GM12865 (cell line): ENCODE measurements around the gene TMEM178A.

Source experiments
- DNase-seq: peaks from one replicate; pipeline ENCODE4 v3.0.0; 2010; ENCODE audit warnings: low read depth
- H3K4me3 ChIP-seq: 2 replicates; pipeline ENCODE4 v1.5.1; 2011; ENCODE audit warnings: mild to moderate bottlenecking, low read depth, low read length, control low read depth
- CTCF ChIP-seq: IDR thresholded peaks from 2 replicates; pipeline ENCODE4 v1.5.1; 2011; ENCODE audit warnings: low read length, control low read depth, low read depth, inconsistent platforms; ENCODE audit not compliant: insufficient read depth; ENCODE audit errors: missing control alignments

TMEM178A gene

DNA sequence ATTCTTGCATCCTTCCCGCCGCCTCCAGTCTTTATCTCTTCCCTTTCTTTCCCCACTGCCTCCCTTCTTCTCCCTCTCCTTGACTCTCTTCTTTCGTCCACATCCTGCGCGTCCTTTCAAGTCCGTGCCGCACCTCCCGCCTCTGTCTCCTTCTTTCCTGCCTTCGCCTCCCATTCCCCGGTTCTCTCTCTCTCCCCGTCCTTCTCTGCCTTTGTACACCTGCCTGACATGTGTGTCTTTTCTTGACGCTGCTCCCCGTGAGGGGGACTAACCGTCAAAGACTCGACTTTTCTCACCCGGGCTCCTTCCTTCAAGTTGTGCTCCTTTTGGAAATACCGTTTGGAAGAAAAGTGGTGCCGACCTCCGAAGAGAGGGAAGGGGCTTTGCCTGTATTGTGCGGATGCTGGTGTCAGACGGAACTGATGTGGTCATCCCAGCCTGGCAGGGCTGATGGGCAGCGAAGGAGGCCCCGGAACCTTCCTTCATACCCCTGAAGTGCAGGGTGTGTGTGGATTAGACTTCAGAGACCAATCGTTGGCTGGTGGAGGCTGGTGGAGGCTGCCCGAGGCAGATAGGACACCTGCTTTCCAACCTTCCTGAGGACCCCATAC is 879 bp downstream of the TMEM178A start:
- H3K4me3 ChIP-seq, result no peak overlapping the region
- TF ChIP-seq CTCF, result no peak
- DNase-seq, result no peak

- TF ChIP-seq CTCF, result no peak
- H3K4me3 ChIP-seq, result no peak overlapping the region
- DNase-seq, result no peak
Observed at GRCh38 chr2:39667104-39667885, 1.6 kb downstream of the TMEM178A start.

DNA sequence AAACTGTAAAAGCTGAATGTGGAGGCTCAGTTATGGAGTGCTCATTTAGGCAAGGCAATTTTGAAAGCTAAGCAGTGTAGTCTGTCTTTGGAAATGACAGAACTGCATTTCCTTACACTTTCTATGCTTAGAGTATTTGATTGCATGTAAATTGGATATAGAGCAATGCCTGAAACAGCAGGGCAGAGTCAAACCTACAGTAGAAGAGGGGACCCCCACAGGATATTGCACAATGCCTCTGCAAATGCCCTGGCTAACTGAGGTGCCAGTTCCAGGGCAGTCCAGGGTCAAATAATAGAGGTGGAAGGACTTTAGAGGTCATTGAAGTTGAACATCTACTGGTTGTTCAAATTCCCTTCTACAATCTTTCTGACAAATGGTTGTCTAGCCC is 2.2 kb downstream of the TMEM178A start:
- no peak for TF ChIP-seq CTCF
- no peak for DNase-seq
- no peak overlapping the region for H3K4me3 ChIP-seq

DNA sequence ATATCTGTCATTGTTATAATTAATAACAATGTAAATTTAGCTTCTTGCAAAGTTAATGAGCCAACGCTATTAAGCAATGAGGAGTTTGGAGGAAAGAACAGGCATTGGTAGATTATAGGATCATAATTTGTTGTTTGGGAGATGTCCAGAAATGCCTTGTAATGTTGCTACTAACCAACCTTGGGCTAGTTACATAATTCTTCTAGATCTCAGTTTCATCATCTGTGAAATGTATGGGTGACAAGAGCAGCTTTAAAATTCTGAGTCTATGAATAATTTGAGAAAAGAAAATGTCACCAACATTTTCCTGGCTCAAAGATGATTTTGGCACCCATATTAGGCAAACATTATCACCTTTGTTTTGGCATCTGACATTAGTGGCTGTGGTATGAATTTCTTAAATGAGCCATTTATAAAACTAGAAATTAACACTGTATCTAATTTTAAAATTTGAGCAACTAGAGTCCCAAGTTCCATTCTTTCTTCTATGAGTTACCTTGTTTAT is 2.9 kb downstream of the TMEM178A start:
- no peak overlapping the region for H3K4me3 ChIP-seq
- no peak for TF ChIP-seq CTCF

GRCh38 chr2:39671604-39672003 is 5.9 kb downstream of the TMEM178A start:
- TF ChIP-seq CTCF, result no peak
- no peak overlapping the region for H3K4me3 ChIP-seq
- DNase-seq, result no peak

More for the DNA sequence above, 2.9 kb downstream of the TMEM178A start:
- DNase-seq, result no peak

DNA sequence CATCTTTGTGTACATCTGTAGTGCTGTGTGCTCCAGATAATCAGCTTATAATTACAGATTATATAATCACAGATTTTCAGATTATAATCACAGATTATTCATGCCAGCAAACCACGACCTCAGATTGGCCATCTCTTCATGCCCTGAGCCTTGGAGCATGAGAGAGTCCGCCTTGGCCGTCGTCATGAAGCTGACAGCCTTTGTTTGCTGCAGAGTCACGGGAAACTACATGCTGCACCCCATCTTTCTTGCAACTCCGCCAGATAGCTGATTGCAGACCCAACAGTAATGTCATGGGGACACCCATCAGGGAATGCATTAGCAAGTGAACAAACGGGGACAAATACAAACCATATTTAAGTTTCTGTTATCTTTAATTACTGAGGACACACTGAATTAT is 7.3 kb downstream of the TMEM178A start:
- no peak for DNase-seq
- H3K4me3 ChIP-seq, result no peak overlapping the region
- no peak for TF ChIP-seq CTCF
